H9 (cell line): Measurements from ENCODE around the gene PTPRN2. TPM values are rescaled to one million over a fixed set of nuclear protein-coding genes. Genes with fewer than 3 reads are reported as not detected.
A peak's percentile ranks its signal among the peaks of the same experiment; 100 is the strongest.

Experiments
- DNase-seq: peaks from one replicate; pipeline ENCODE4 v3.0.0-alpha.2; 2017
- H2AFZ ChIP-seq: one replicate; pipeline ENCODE4 v1.6.1; 2013; ENCODE audit warnings: mild to moderate bottlenecking, low read length, control low read depth, moderate library complexity
- H2AK5ac ChIP-seq: 2 replicates; pipeline ENCODE4 v1.6.1; 2013; ENCODE audit warnings: low read length, control low read depth, mixed read lengths; ENCODE audit not compliant: insufficient read length
- H2BK120ac ChIP-seq: one replicate; pipeline ENCODE4 v1.6.1; 2013; ENCODE audit warnings: low read depth, mild to moderate bottlenecking, low read length, control low read depth, inconsistent platforms; ENCODE audit not compliant: poor library complexity, severe bottlenecking
- H2BK12ac ChIP-seq: 2 replicates; pipeline ENCODE4 v1.6.1; 2013; ENCODE audit warnings: low read length, control low read depth, mixed read lengths, low read depth; ENCODE audit not compliant: insufficient read length
- H2BK15ac ChIP-seq: 2 replicates; pipeline ENCODE4 v1.6.1; 2013; ENCODE audit warnings: low read depth, low read length, control low read depth
- H2BK20ac ChIP-seq: one replicate; pipeline ENCODE4 v1.6.1; 2013; ENCODE audit warnings: low read depth, mild to moderate bottlenecking, low read length, control low read depth, inconsistent platforms; ENCODE audit not compliant: poor library complexity, severe bottlenecking
- H2BK5ac ChIP-seq: 2 replicates; pipeline ENCODE4 v1.6.1; 2013; ENCODE audit warnings: low read length, control low read depth, mixed read lengths; ENCODE audit not compliant: insufficient read length
- H3K14ac ChIP-seq: 2 replicates; pipeline ENCODE4 v1.6.1; 2013; ENCODE audit warnings: low read length, control low read depth; ENCODE audit not compliant: insufficient read depth
- H3K18ac ChIP-seq: 2 replicates; pipeline ENCODE4 v1.6.1; 2013; ENCODE audit warnings: low read depth, mild to moderate bottlenecking, mixed read lengths, low read length, control low read depth; ENCODE audit not compliant: insufficient read length
- H3K23ac ChIP-seq: 2 replicates; pipeline ENCODE4 v1.6.1; 2013; ENCODE audit warnings: low read length, control low read depth, mixed read lengths, low read depth; ENCODE audit not compliant: insufficient read length
- H3K23me2 ChIP-seq: 2 replicates; pipeline ENCODE4 v1.6.1; 2013; ENCODE audit warnings: low read depth, mild to moderate bottlenecking, mixed read lengths, low read length, control low read depth; ENCODE audit not compliant: insufficient read length, poor library complexity, severe bottlenecking
- H3K27ac ChIP-seq: 2 replicates; pipeline ENCODE4 v1.5.1; 2013; ENCODE audit warnings: low read length, control low read depth, mixed read lengths, low read depth; ENCODE audit not compliant: insufficient read length
- H3K27me3 ChIP-seq: 2 replicates; pipeline ENCODE4 v1.6.1; 2013; ENCODE audit warnings: low read length, control low read depth, inconsistent platforms; ENCODE audit not compliant: insufficient read depth
- H3K4ac ChIP-seq: 2 replicates; pipeline ENCODE4 v1.6.1; 2013; ENCODE audit warnings: low read depth, mild to moderate bottlenecking, control low read depth, inconsistent platforms, low read length, moderate library complexity
- H3K4me1 ChIP-seq: 2 replicates; pipeline ENCODE4 v1.6.1; 2013; ENCODE audit warnings: low read length, control low read depth, inconsistent platforms; ENCODE audit not compliant: insufficient read depth
- H3K4me2 ChIP-seq: 2 replicates; pipeline ENCODE4 v1.6.1; 2013; ENCODE audit warnings: low read length, control low read depth, mixed read lengths; ENCODE audit not compliant: insufficient read length, insufficient read depth
- H3K56ac ChIP-seq: 2 replicates; pipeline ENCODE4 v1.6.1; 2013; ENCODE audit warnings: low read depth, mild to moderate bottlenecking, mixed read lengths, low read length, control low read depth; ENCODE audit not compliant: insufficient read length
- H3K79me1 ChIP-seq: 2 replicates; pipeline ENCODE4 v1.6.1; 2013; ENCODE audit warnings: low read depth, mild to moderate bottlenecking, moderate library complexity, low read length, control low read depth, inconsistent platforms; ENCODE audit not compliant: insufficient read depth, poor library complexity, severe bottlenecking
- H3K79me2 ChIP-seq: 2 replicates; pipeline ENCODE4 v1.6.1; 2013; ENCODE audit warnings: low read length, control low read depth, inconsistent platforms; ENCODE audit not compliant: insufficient read depth
- H3K9ac ChIP-seq: 2 replicates; pipeline ENCODE4 v1.6.1; 2013; ENCODE audit warnings: low read length, control low read depth, mixed read lengths; ENCODE audit not compliant: insufficient read length; ENCODE audit errors: extremely low read depth
- H3K9me3 ChIP-seq: one replicate; pipeline ENCODE4 v1.6.1; 2013; ENCODE audit warnings: low read depth, low read length, inconsistent platforms; ENCODE audit not compliant: control insufficient read depth
- H3T11ph ChIP-seq: one replicate; pipeline ENCODE4 v1.6.1; 2013; ENCODE audit warnings: mild to moderate bottlenecking, low read length, control low read depth, inconsistent platforms
- H4K20me1 ChIP-seq: one replicate; pipeline ENCODE4 v1.6.1; 2013; ENCODE audit not compliant: control insufficient read depth, insufficient read length, insufficient read depth
- H4K5ac ChIP-seq: 2 replicates; pipeline ENCODE4 v1.6.1; 2013; ENCODE audit warnings: low read depth, mild to moderate bottlenecking, mixed read lengths, low read length, control low read depth; ENCODE audit not compliant: insufficient read length
- H4K8ac ChIP-seq: replicated peaks from 2 replicates; pipeline ENCODE4 v1.6.1; 2013; ENCODE audit warnings: low read length, control low read depth, mixed read lengths, low read depth; ENCODE audit not compliant: insufficient read length
- H4K91ac ChIP-seq: 2 replicates; pipeline ENCODE4 v1.6.1; 2013; ENCODE audit warnings: low read depth, mild to moderate bottlenecking, moderate library complexity, mixed read lengths, low read length, control low read depth; ENCODE audit not compliant: insufficient read length
- H3K27ac Mint-ChIP-seq, 3 experiments: 2 replicates in 2 of 3; 3 replicates in 1 of 3; pipeline ENCODE4 v1.8.0; 2020 to 2021; ENCODE audit warnings: mixed read lengths in 3 of 3, mild to moderate bottlenecking in 1 of 3, moderate library complexity in 1 of 3
- H3K27me3 Mint-ChIP-seq: 2 replicates; pipeline ENCODE4 v1.8.0; 2021; ENCODE audit warnings: low read depth, mild to moderate bottlenecking, moderate library complexity, mixed read lengths
- H3K36me3 Mint-ChIP-seq, 3 experiments: 2 replicates in 2 of 3; 3 replicates in 1 of 3; pipeline ENCODE4 v1.8.0; 2020 to 2021; ENCODE audit warnings: low read depth in 3 of 3, mixed read lengths in 3 of 3; ENCODE audit not compliant: insufficient read depth in 1 of 3
- H3K4me1 Mint-ChIP-seq, 2 experiments: 2 replicates each; pipeline ENCODE4 v1.8.0; 2020; ENCODE audit warnings: mixed read lengths in 2 of 2
- H3K4me3 Mint-ChIP-seq, 2 experiments: 2 replicates in 1 of 2; 3 replicates in 1 of 2; pipeline ENCODE4 v1.8.0; 2020 to 2021; ENCODE audit warnings: mild to moderate bottlenecking in 2 of 2, mixed read lengths in 2 of 2, moderate library complexity in 1 of 2
- H3K9me3 Mint-ChIP-seq, 2 experiments: 2 replicates in 1 of 2; 3 replicates in 1 of 2; pipeline ENCODE4 v1.8.0; 2020; ENCODE audit warnings: mild to moderate bottlenecking in 2 of 2, mixed read lengths in 2 of 2, moderate library complexity in 1 of 2
- WGBS: extraction: QIAGEN DNeasy Blood & Tissue Kit; methylation state at CpG from one replicate; pipeline ENCODE4 v1.1.7; 2013; ENCODE audit warnings: missing lambda C conversion rate, low lambda C conversion rate, mixed read lengths; ENCODE audit not compliant: insufficient read length; ENCODE audit errors: extremely low coverage; 5-methylcytosine and 5-hydroxymethylcytosine counted together
- total RNA-seq: library from RNA; stranded (reverse); gene quantifications from 2 replicates; pipeline ENCODE4 v1.2.1, GENCODE V29; 2021
- TF ChIP-seq, protein P1 (sequence below): fragments of 200-600 bp; sonication (generic); conservative IDR thresholded peaks from 3 replicates; pipeline ENCODE4 v1.8.0; 2021; ENCODE audit warnings: antibody characterized with exemption, mild to moderate bottlenecking

The PTPRN2 gene
- total RNA-seq, 1 experiment from 2014 or later: 5.2 TPM

GRCh38 chr7:158387546-158387891 lies 200.1 kb downstream of the PTPRN2 start:
- Mint-ChIP-seq H3K9me3 (peaks cover 0 to 6% of the 10 kb centered on the region in 2 experiments; a peak in 4 of 5 replicates), H3K4me3 (no peak overlapping the region), H3K36me3 (peaks cover 0 to under 1% (median 0%) of the 10 kb centered on the region in 3 experiments; a peak in 1 of 7 replicates), H3K27ac (no peak overlapping the region), H3K27me3 (peaks cover 34% of the 10 kb centered on the region), H3K4me1 (peaks cover 29 to 31% of the 10 kb centered on the region in 2 experiments)
- no CpG with 5 or more reads among the region's 12 CpGs for WGBS
- no peak for DNase-seq
- H3K23ac ChIP-seq: no peak overlapping the region
- TF ChIP-seq, protein P1, sequence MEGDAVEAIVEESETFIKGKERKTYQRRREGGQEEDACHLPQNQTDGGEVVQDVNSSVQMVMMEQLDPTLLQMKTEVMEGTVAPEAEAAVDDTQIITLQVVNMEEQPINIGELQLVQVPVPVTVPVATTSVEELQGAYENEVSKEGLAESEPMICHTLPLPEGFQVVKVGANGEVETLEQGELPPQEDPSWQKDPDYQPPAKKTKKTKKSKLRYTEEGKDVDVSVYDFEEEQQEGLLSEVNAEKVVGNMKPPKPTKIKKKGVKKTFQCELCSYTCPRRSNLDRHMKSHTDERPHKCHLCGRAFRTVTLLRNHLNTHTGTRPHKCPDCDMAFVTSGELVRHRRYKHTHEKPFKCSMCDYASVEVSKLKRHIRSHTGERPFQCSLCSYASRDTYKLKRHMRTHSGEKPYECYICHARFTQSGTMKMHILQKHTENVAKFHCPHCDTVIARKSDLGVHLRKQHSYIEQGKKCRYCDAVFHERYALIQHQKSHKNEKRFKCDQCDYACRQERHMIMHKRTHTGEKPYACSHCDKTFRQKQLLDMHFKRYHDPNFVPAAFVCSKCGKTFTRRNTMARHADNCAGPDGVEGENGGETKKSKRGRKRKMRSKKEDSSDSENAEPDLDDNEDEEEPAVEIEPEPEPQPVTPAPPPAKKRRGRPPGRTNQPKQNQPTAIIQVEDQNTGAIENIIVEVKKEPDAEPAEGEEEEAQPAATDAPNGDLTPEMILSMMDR: no peak
- no peak overlapping the region for H2BK5ac ChIP-seq
- no peak overlapping the region for H2BK12ac ChIP-seq
- H2AFZ ChIP-seq: no peak overlapping the region
- no peaks in the 10 kb centered on the region for H4K20me1 ChIP-seq
- H4K8ac ChIP-seq: no peak overlapping the region
- H3K79me1 ChIP-seq: no peaks in the 10 kb centered on the region
- no peak overlapping the region for H3K18ac ChIP-seq
- H2BK120ac ChIP-seq: no peak overlapping the region
- no peak overlapping the region for H2AK5ac ChIP-seq
- H2BK20ac ChIP-seq: no peak overlapping the region
- peak overlapping the region; percentile 66; the same call in 1 of the 2 replicates for H3K14ac ChIP-seq
- H3K23me2 ChIP-seq: no peaks in the 10 kb centered on the region
- H3K27ac ChIP-seq: no peak overlapping the region
- no peaks in the 10 kb centered on the region for H3K79me2 ChIP-seq
- no peak overlapping the region for H3K9ac ChIP-seq
- no peaks in the 10 kb centered on the region for H3K27me3 ChIP-seq
- no peak overlapping the region for H3K56ac ChIP-seq
- H3K4me2 ChIP-seq: no peak overlapping the region
- H3K4me1 ChIP-seq: no peaks in the 10 kb centered on the region
- no peak overlapping the region for H3K4ac ChIP-seq
- no peak overlapping the region for H4K91ac ChIP-seq
- no peak overlapping the region for H4K5ac ChIP-seq
- H2BK15ac ChIP-seq: no peak overlapping the region
- H3K9me3 ChIP-seq: no peaks in the 10 kb centered on the region
- H3T11ph ChIP-seq: no peak overlapping the region
